Measurements from ENCODE around the gene ST6GAL2. TPM values are rescaled to one million over a fixed set of nuclear protein-coding genes. Genes with fewer than 3 reads are reported as not detected.
A peak's percentile ranks its signal among the peaks of the same experiment; 100 is the strongest.

Gene ST6GAL2
- total RNA-seq: 2.5 TPM

GRCh38 chr2:106885971-106886915 lies at the start of gene ST6GAL2:
TSS of gene ST6GAL2 (minus strand) at chr2:106886167. CDS start at chr2:106843977, 42,190 bp downstream.
- peak; percentile 62 for ATAC-seq

DNA sequence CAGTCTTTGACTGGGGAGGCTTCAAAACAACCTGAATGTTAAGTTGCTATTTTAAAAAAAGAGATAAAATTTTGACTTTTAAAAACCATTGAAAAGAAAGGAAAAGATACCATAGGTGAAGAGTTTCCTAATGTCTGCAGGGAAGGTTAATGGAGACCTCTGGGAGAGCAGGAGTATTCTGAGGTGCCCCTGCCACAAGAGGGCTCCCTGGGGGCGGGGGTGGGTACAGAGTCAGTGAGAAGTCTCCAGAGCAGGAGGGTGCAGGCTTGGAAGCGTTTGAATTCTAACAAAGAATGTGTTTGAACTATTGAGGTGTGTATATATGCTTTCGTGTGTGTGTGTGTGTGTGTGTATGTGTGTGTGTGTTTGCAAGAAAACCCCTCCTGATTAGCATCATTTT lies 46.7 kb upstream of the ST6GAL2 start:
- no peak for ATAC-seq

- no peak for ATAC-seq
These were observed 45.9 kb upstream of the ST6GAL2 start for GRCh38 chr2:106931717-106932335.

GRCh38 chr2:106921451-106921850 lies 35.5 kb upstream of the ST6GAL2 start:
- ATAC-seq: no peak

GRCh38 chr2:106919012-106919411 lies 33.0 kb upstream of the ST6GAL2 start:
- ATAC-seq: no peak

- ATAC-seq: no peak
These were observed 18.3 kb upstream of the ST6GAL2 start for GRCh38 chr2:106904242-106904641.

DNA sequence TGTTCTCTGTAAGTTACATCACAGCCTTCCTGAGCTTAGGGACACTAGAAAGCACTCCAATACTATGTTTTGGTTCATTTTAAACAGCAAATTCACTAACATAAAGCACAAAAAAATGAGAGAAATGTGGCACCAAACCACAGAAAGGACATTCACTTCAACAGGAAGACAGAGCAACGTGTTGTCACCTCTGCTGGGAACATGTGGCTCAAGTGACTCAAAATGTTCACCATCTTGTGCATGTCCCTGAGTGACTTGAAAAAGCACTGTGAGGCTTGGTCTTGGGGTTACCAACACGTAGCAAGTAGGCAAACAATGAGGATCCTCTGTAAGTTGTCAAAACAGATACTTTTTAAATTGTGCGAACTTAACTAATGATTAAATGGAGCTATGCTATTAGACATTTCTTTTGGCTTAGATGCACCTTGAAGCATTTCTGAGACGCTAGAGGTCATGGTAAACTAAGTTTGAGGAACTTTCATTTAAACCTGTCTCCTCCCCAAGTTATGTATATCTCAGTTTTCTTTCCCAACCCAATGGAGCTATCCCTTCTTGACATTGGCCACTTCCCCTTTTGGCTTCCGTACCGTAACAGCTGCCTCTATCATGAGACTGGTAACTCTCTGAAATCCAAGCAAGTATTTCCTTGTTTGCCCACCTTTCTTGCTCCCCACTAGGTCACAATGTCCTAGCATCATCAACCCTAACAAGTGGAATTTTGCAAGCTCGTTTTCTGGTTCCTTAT lies 14.0 kb upstream of the ST6GAL2 start:
- no peak for ATAC-seq

DNA sequence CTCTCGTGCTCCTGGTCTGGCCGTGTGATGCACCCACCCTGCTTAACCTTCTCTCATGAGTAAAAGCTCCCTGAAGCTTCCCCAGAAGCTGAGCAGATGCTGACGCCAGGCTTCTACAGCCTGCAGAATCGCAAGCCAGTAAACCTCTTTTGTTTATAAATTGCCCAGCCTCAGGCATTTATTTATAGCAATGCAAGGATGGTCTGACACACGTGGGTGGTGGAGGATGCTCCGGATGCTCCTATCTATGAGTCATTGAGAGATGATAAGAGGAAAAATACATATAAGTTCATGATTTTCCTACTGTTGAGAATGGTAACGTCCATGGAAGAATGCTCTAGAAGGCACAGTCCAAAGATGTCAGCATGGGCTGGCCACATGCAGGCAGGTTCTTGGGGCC lies 8.6 kb upstream of the ST6GAL2 start:
- no peak for ATAC-seq

GRCh38 chr2:106892048-106892447 lies 6.1 kb upstream of the ST6GAL2 start:
- no peak for ATAC-seq

DNA sequence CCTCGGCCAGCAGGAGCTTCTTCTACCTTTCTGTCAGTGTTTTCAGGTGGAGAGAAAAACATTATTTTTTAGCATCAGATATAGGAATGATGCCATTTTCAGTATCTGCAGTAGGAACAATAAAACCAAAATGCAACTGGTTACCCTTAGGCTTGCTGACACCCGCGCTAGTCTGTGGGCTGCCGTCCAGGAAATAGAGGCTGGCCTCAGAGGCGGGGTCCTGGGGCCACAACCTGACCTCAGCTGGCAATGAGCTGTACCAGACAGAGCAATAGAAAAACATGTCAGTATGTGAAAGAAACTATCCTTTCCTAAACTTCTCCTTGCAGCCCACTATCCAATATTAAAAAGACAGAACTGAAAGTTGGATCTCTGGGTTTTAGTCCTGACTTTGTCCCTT lies 4.6 kb upstream of the ST6GAL2 start:
- ATAC-seq: no peak

- ATAC-seq: peak; percentile 80
These were observed 1.2 kb upstream of the ST6GAL2 start for GRCh38 chr2:106886916-106887758.

- no peak for ATAC-seq
These were observed 638 bp downstream of the ST6GAL2 start for GRCh38 chr2:106885329-106885728.

DNA sequence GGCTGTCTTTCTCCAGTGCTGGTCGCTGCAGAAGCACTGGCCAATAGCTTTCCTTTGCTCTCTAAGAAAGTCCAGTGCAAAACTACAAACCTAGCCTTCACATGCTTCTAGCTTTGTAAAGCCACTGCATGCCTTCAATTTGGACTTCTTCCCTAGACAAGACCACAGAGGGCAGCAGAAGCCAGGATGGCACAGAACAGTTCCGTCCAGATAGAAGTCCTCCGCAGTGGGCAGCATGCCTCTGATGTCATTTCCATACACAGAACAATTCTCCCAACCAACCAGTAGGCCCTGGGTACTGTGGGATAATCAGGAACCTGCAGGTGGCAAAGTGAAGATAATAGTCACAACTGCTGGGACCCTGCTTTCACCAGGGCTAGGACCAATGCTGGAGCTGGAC lies 3.3 kb downstream of the ST6GAL2 start:
- no peak for ATAC-seq

DNA sequence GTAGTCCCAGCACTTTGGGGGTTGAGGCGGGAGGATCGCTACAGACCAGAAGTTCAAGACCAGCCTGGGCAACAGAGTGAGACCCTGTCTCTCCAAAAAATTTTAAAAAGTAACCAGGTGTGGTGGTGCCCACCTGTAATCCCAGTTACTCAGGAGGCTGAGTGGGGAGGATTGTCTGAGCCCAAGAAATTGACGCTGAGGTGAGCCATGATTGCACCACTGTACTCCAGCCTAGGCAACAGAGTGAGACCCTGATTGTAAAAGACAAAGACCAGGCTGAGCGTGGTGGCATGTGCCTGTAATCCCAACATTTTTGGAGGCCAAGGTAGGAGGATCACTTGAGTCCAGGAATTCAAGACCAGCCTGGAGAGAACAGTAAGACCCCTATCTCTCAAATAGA lies 7.8 kb downstream of the ST6GAL2 start:
- no peak for ATAC-seq

DNA sequence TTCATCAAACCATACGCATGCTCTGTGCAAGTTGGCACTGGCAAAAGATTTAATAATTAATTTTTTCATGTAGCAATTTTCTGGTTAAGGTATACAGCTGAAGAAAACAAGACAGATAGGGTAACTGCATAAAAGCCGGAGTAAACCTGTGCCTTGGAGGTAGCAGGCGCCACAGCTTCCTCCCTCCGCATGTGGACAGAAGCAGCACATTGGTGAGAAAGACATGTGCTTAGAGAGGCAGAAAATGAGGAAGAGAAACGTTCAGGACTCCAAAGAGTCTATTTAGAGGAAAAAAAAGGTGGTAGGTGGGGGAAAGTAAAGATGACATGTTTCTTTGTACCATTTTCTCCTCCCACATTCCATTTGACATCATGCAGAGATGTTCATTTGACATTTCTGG lies 9.3 kb downstream of the ST6GAL2 start:
- ATAC-seq: no peak

DNA sequence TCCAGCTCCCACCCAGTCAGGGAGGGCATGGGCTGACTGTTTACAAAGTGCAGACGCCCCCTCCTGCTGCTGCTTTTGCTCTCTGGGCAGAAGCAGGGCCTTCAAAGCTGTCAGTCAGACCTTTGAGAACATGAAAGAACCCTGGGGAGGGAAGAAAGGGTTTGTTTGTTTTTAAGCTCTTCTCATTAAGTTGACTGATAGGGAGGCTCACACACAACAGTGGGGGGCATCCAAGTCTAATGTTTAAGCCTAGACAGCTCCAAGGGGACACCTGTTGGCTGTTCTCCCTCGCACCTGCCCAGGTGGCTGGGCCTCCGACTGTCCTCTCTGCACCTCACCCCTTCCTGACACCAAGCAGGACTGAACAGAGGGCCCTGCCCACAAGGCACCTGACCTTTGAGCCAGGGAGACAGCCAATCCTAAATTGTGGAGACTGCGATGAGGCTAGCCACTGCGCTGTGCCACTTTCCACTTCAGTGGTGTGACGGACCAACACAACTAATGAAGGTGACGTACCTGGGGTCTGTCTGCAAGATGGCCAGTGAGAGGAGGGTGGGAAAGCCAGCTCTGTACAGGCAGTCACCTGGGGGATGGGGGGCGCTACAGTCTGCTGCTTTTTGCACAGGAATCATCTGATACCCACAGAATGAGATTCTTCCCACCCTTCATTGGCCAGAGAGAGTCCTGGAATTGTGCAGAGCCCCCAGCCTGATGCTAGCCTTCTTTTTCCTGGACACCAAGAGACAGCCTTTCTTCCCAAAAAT lies 16.3 kb downstream of the ST6GAL2 start:
- no peak for ATAC-seq

DNA sequence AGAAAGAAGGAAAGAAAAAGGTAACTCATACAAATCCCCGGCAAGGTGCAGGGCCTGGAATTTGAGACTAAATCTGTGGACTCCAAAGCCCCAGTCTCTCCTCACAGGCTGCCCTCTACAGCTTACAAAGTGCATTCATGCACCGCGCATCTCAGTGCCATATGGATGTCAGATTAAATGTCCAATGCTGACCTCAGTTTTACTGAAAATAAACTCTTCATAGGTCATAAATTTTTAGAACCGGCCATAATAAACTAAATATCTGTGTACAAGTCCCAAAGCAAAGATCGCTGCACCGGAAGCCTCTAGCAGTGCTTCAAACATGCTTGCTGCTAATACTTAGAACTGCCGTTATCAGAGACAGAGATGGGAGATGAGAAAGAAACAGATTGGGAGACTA lies 17.7 kb downstream of the ST6GAL2 start:
- no peak for ATAC-seq

GRCh38 chr2:106867196-106867953 lies 18.6 kb downstream of the ST6GAL2 start:
- ATAC-seq: no peak

GRCh38 chr2:106866641-106867040 lies 19.3 kb downstream of the ST6GAL2 start:
- ATAC-seq: no peak

DNA sequence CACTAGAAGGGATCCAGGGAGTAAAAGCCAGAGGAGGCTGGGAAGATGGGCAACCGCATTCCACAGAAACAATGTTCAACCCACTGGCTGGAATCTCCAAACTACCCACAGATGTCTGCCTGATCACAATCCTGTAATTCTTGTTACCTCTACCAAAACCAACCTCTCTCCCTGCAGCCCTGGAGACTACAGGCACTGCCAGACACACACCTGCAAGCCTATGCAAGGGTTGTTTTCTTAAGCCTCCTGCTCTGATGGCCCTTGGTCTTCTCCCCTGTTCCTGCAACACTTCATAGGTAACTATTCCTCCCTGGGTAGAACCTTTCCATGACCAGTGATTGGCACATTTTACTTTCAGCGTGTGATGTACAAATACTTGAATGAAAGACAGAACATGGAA lies 21.9 kb downstream of the ST6GAL2 start:
- ATAC-seq: no peak

DNA sequence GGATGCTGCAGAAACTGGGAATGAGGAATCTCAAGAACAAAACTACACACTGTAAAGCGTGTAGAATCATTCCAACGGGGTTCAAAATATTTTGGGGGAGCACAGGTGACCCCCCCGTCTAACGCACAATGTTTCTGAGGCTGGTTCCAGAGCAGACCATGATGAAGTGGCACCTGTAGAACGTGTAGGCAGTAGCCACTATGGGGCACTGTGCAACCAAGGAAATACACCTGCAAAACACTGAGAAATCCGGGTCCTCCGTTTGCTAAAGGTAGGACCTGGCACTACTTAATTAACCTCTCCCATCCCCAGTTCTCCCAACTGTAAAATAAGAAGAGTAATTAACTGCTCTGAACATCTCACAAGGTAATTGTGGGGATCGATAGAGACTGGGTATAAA lies 22.6 kb downstream of the ST6GAL2 start:
- peak; percentile 29 for ATAC-seq
